GM12875 (cell line): ENCODE measurements around the gene MYO5B.
"Not testable (repeated sequence)": the region's sequence is repeated elsewhere in the genome, so short reads cannot be mapped to it uniquely, and the experiment has no call there.

ENCODE experiments used
- H3K4me3 ChIP-seq: one replicate; pipeline ENCODE4 v1.5.1; 2011; ENCODE audit warnings: low read depth, low read length, control low read depth
- CTCF ChIP-seq: IDR thresholded peaks from 2 replicates; pipeline ENCODE4 v1.5.1; 2011; ENCODE audit warnings: low read depth, mild to moderate bottlenecking, control low read depth, inconsistent platforms, low read length, moderate library complexity, borderline replicate concordance; ENCODE audit not compliant: insufficient read depth

MYO5B gene

DNA sequence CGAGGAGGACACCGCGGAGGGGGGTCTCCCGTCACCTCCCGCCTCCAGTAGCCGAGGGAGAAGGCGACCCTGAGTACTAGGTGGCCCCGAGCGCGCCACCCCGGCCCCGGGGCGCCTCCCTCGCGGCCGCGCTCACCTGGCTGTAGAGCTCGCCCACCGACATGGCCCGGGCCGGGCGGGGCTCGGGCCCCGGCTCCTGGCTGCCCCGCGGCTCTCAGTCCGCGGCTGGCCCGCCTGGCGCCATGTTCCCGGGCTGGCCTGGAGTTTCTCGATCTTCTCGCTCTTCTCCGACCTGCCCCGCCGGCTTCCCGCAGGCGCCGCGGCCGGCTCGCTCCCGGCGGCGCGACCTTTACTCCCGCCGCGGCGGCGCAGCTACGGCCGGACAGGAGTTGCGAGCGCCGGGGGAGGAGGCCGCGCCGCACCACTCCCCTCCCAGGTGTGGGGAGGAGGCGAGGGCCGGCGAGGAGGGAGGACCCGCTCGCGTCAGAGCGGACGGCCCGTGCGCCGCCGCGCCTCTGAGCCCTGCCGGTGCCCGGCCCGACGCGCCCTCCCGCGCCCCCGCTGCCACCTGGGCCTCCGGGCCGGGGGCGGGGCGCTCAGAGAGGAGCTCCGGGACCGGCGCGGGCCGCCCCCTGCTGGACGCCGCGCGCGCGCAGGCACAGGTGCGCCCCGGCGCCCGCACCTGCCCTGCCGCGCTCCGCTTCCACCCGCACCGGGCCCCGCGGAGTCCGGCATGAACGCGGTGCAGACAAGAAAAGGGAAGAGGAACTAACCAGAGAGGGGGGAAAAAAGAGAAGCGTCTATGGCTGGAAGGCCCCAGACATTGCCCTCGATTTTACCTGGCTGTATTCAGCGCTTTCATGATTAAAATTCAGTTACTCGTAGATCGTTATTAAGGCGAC, at the start of gene MYO5B:
Gene MYO5B (minus strand): TSS at position 517 of the 902 bp plus-strand sequence. CDS start 354 bp downstream, at position 163.
- H3K4me3 ChIP-seq: peak within 1 kb of the TSS; percentile 31
- peak; percentile 72 for TF ChIP-seq CTCF

- not testable (repeated sequence) for H3K4me3 ChIP-seq
These were observed 46.8 kb upstream of the MYO5B start for GRCh38 chr18:50241768-50242167.

DNA sequence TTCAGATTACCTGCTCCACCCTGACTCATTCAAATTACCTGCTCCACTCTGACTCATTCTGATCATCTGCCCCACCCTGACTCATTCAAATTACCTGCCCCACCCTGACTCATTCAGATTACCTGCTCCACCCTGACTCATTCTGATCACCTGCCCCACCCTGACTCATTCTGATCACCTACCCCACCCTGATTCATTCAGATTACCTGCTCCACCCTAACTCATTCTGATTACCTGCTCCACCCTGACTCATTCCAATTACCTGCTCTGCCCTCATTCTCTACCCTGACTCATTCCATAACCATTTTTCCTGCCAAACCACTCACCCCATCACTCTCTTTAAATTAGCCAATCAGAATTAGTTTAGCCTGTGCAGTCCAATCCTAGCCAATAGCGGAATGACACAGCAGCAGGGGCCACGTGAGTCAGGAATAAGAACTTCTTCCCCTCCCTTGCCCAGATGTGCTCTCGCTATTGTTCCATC, 45.2 kb upstream of the MYO5B start:
- TF ChIP-seq CTCF: no peak
- no peak overlapping the region for H3K4me3 ChIP-seq

- no peak for TF ChIP-seq CTCF
- no peak overlapping the region for H3K4me3 ChIP-seq
These were observed 37.5 kb upstream of the MYO5B start for GRCh38 chr18:50232419-50232818.

GRCh38 chr18:50231621-50232020, 36.7 kb upstream of the MYO5B start:
- no peak overlapping the region for H3K4me3 ChIP-seq
- TF ChIP-seq CTCF: no peak

DNA sequence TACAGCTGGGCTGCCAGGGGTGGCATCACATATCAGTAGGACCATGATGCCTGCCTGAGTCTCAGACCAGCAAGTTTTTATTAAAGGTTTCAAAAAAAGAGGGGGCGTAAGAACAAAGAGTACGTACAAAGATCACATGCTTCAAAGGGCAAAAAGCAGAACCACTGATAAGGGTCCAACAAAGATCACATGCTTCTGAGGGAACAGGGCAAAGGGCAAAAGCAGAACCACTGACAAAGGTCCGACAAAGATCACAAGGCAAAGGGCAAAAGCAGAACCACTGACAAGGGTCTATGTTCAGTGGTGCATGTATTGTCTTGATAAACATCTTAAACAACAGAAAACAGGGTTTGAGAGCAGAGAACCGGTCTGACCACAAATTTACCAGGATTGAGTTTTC, 25.3 kb upstream of the MYO5B start:
- H3K4me3 ChIP-seq: not testable (repeated sequence)

- TF ChIP-seq CTCF: peak; percentile 43; the same call in 1 of the 2 replicates
- no peak overlapping the region for H3K4me3 ChIP-seq
These were observed 23.7 kb upstream of the MYO5B start for GRCh38 chr18:50218432-50219197.

- no peak overlapping the region for H3K4me3 ChIP-seq
- TF ChIP-seq CTCF: no peak
These were observed 14.4 kb upstream of the MYO5B start for GRCh38 chr18:50209311-50209710.
